Measurements from ENCODE around the gene LMBRD2. TPM values are rescaled to one million over a fixed set of nuclear protein-coding genes. Genes with fewer than 3 reads are reported as not detected.

LMBRD2 gene
- total and polyA plus RNA-seq, 10 of the 15 experiments (the other 5 are each of a cell fraction or from before 2014, with no cell fraction given) = 0.90 to 9.8 (median 6.5) TPM

GRCh38 chr5:36177154-36177553 lies 25.5 kb upstream of the LMBRD2 start (continued):
- TF ChIP-seq, protein P1, sequence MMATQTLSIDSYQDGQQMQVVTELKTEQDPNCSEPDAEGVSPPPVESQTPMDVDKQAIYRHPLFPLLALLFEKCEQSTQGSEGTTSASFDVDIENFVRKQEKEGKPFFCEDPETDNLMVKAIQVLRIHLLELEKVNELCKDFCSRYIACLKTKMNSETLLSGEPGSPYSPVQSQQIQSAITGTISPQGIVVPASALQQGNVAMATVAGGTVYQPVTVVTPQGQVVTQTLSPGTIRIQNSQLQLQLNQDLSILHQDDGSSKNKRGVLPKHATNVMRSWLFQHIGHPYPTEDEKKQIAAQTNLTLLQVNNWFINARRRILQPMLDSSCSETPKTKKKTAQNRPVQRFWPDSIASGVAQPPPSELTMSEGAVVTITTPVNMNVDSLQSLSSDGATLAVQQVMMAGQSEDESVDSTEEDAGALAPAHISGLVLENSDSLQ (IDR thresholded peaks at IDR 0.05) = peak; percentile 70
- TF ChIP-seq KDM1A (IDR thresholded peaks at IDR 0.05; ENCODE audit: borderline replicate concordance) = no peak
- peak; percentile 54; the same call in 1 of the 2 replicates for TF ChIP-seq CREB1 (IDR thresholded peaks at IDR 0.05; ENCODE audit: low read depth)
- peak; percentile 88 for TF ChIP-seq NFIC (IDR thresholded peaks at IDR 0.05; ENCODE audit: low read depth, low read length)
- peak; percentile 80 for TF ChIP-seq JUNB (IDR thresholded peaks at IDR 0.05)
- TF ChIP-seq RAD21 (IDR thresholded peaks at IDR 0.05; ENCODE audit: insufficient read depth, low read depth, low read length) = no peak
- TF ChIP-seq EED (IDR thresholded peaks at IDR 0.05; ENCODE audit: low read depth) = 0 out of 2 replicates have a peak, but pooled peaks have one; percentile 31
- TF ChIP-seq SREBF1 (IDR thresholded peaks at IDR 0.05; ENCODE audit: low read length) = peak; percentile 19; the same call in 1 of the 2 replicates
- peak; percentile 60 for TF ChIP-seq IKZF1 (conservative IDR thresholded peaks at IDR 0.05)
- peak; percentile 76 to 78 for TF ChIP-seq IKZF2 (IDR thresholded peaks at IDR 0.05)
- TF ChIP-seq ELK1 (IDR thresholded peaks at IDR 0.05; ENCODE audit: low read depth, low read length) = no peak

- in situ Hi-C loops (cut with MboI) = loop anchor here (10.0 kb wide), 1 partner anchor 520 kb away; no protein-coding TSS in a partner anchor
- ATAC-seq (no peak), DNase-seq (ENCODE audit: low read depth, low spot score) (no peak), FAIRE-seq (no peak)
- H3K4me1 ChIP-seq (ENCODE audit: control insufficient read depth, insufficient read depth, low read length) = peaks cover 14% of the 10 kb centered on the region
- H3K4me3 ChIP-seq = no peak overlapping the region
- ChIA-PET POLR2A (no interaction called here), SMC1A (ENCODE audit: uncharacterized antibody, unreplicated experiment) (no interaction called here), CTCF (no interaction called here), RAD21 (ENCODE audit: unreplicated experiment) (no interaction called here)
- H3K9ac ChIP-seq (ENCODE audit: control insufficient read depth, insufficient read depth, low read length) = no peak overlapping the region
- H3K27me3 ChIP-seq (replicated peaks in 1 of 2; ENCODE audit: control insufficient read depth in 2 of 2, insufficient read depth in 2 of 2, low read length in 1 of 2) = no peaks in the 10 kb centered on the region
- intact Hi-C loops (cut with micrococcal nuclease; ENCODE audit: unreplicated experiment) = loop anchor here (5.0 kb wide), 2 partner anchors 67 to 332 kb away; partner anchors contain the start of gene NADK2
- BruUV-seq (replicated peaks) = no TSS peak
- H3K36me3 ChIP-seq (ENCODE audit: control insufficient read depth in 2 of 2, insufficient read depth in 2 of 2, low read length in 1 of 2) = peaks cover 5 to 24% of the 10 kb centered on the region in 2 experiments
- H3K27ac ChIP-seq (ENCODE audit: control insufficient read depth, insufficient read depth) = no peak overlapping the region
- H4K20me1 ChIP-seq (ENCODE audit: control insufficient read depth, insufficient read depth) = no peaks in the 10 kb centered on the region
- WGBS (ENCODE audit: insufficient coverage, insufficient replicate concordance, low lambda C conversion rate, missing lambda C conversion rate) = 95% methylated on average over 5 of the region's 5 CpGs
- no peak overlapping the region for H3K4me2 ChIP-seq (ENCODE audit: control insufficient read depth, insufficient read depth)
- H3K9me3 ChIP-seq (replicated peaks; ENCODE audit: control insufficient read depth, insufficient read depth, low read length) = no peaks in the 10 kb centered on the region
- H3K79me2 ChIP-seq (ENCODE audit: control insufficient read depth, insufficient read depth, low read length) = no peaks in the 10 kb centered on the region
- H2AFZ ChIP-seq (ENCODE audit: control insufficient read depth, low read depth, low read length) = no peak overlapping the region
- TF ChIP-seq FOXK2 (IDR thresholded peaks at IDR 0.05) = no peak
- TF ChIP-seq STAT3 (IDR thresholded peaks at IDR 0.05; ENCODE audit: low read depth, low read length) = no peak
- TF ChIP-seq ZSCAN29 (IDR thresholded peaks at IDR 0.05) = no peak
- no peak for TF ChIP-seq ZBED1 (IDR thresholded peaks at IDR 0.05; ENCODE audit: borderline replicate concordance)
- no peak for TF ChIP-seq IRF3 (IDR thresholded peaks at IDR 0.05)
- no peak for TF ChIP-seq CREB1 (IDR thresholded peaks at IDR 0.05; ENCODE audit: low read depth)
- no peak for TF ChIP-seq RB1 (IDR thresholded peaks at IDR 0.05; ENCODE audit: borderline replicate concordance)
- TF ChIP-seq PBX3 (IDR thresholded peaks at IDR 0.05; ENCODE audit: insufficient replicate concordance, low read depth, low read length) = no peak
- TF ChIP-seq IKZF2 (IDR thresholded peaks at IDR 0.05) = no peak
- TF ChIP-seq HDAC2 (IDR thresholded peaks at IDR 0.05) = no peak
- no peak for TF ChIP-seq POLR2AphosphoS5 (IDR thresholded peaks at IDR 0.05; ENCODE audit: low read length)
Measured at GRCh38 chr5:36175043-36175442, 23.4 kb upstream of the LMBRD2 start.
